ENCODE measurements around the gene PITX1. TPM values are rescaled to one million over a fixed set of nuclear protein-coding genes. Genes with fewer than 3 reads are reported as not detected.

The PITX1 gene
- total and polyA plus RNA-seq, 4 donors: 0.43 to 1.3 (median 0.72) TPM

GRCh38 chr5:135067587-135067986 lies 33.6 kb upstream of the PITX1 start:
- Histone ChIP-seq H3K27me3 (ENCODE audit: control insufficient read depth in 3 of 3, insufficient read depth in 3 of 3, low read length in 2 of 3) (peaks cover 0 to 5% (median 4%) of the 10 kb centered on the region in 3 donors), H3K27ac (ENCODE audit: low read depth in 1 of 2, low read length in 1 of 2) (no peak overlapping the region), H3K36me3 (ENCODE audit: control insufficient read depth in 4 of 4, insufficient read depth in 4 of 4, low read length in 4 of 4) (no peaks in the 10 kb centered on the region), H3K9ac (ENCODE audit: insufficient read depth in 1 of 2, low read length in 2 of 2) (no peak overlapping the region), H3K4me3 (no peak overlapping the region), H3K4me1 (ENCODE audit: control insufficient read depth in 5 of 5, insufficient read depth in 5 of 5, low read length in 5 of 5) (peaks cover 0 to 7% (median 0%) of the 10 kb centered on the region in 5 donors), H3K9me3 (ENCODE audit: control insufficient read depth in 4 of 4, insufficient read depth in 3 of 4, low read length in 3 of 4) (no peaks in the 10 kb centered on the region)
- 70 to 84% methylated on average over 9 of the region's 9 CpGs for WGBS, 2 donors
- TF ChIP-seq CTCF (IDR thresholded peaks at IDR 0.05; ENCODE audit: control extremely low read depth, extremely low read depth): no peak
- DNase-seq (no peak), ATAC-seq (ENCODE audit: insufficient read depth, low FRiP score) (no peak)

- Histone ChIP-seq H3K36me3 (ENCODE audit: control insufficient read depth in 4 of 4, insufficient read depth in 4 of 4, low read length in 4 of 4) (no peaks in the 10 kb centered on the region), H3K4me3 (no peak overlapping the region), H3K27me3 (ENCODE audit: control insufficient read depth in 3 of 3, insufficient read depth in 3 of 3, low read length in 2 of 3) (peaks cover 0 to 4% (median 2%) of the 10 kb centered on the region in 3 donors), H3K4me1 (ENCODE audit: control insufficient read depth in 5 of 5, insufficient read depth in 5 of 5, low read length in 5 of 5) (peaks cover 0 to 10% (median 0%) of the 10 kb centered on the region in 5 donors), H3K9me3 (ENCODE audit: control insufficient read depth in 4 of 4, insufficient read depth in 3 of 4, low read length in 3 of 4) (no peaks in the 10 kb centered on the region), H3K27ac (ENCODE audit: low read depth in 1 of 2, low read length in 1 of 2) (no peak overlapping the region), H3K9ac (ENCODE audit: insufficient read depth in 1 of 2, low read length in 2 of 2) (no peak overlapping the region)
- DNase-seq (no peak), ATAC-seq (ENCODE audit: insufficient read depth, low FRiP score) (no peak)
- WGBS, 2 donors: 81 to 84% methylated on average over 5 of the region's 5 CpGs
- no peak for TF ChIP-seq CTCF (IDR thresholded peaks at IDR 0.05; ENCODE audit: control extremely low read depth, extremely low read depth)
These were observed 32.8 kb upstream of the PITX1 start for GRCh38 chr5:135066781-135067180.

- H3K9me3 ChIP-seq (ENCODE audit: control insufficient read depth in 4 of 4, insufficient read depth in 3 of 4, low read length in 3 of 4): no peaks in the 10 kb centered on the region
- H3K27me3 ChIP-seq (ENCODE audit: control insufficient read depth in 3 of 3, insufficient read depth in 3 of 3, low read length in 2 of 3): peaks cover 0 to 4% (median 2%) of the 10 kb centered on the region in 3 donors
- peaks cover 0 to 10% (median 0%) of the 10 kb centered on the region in 5 donors for H3K4me1 ChIP-seq (ENCODE audit: control insufficient read depth in 5 of 5, insufficient read depth in 5 of 5, low read length in 5 of 5)
- H3K4me3 ChIP-seq: no peak overlapping the region
- no peak for DNase-seq
- no peaks in the 10 kb centered on the region for H3K36me3 ChIP-seq (ENCODE audit: control insufficient read depth in 4 of 4, insufficient read depth in 4 of 4, low read length in 4 of 4)
- no peak for TF ChIP-seq CTCF (IDR thresholded peaks at IDR 0.05; ENCODE audit: control extremely low read depth, extremely low read depth)
- H3K27ac ChIP-seq (ENCODE audit: low read depth in 1 of 2, low read length in 1 of 2): no peak overlapping the region
- 82 to 88% methylated on average over 16 of the region's 16 CpGs for WGBS, 2 donors
- H3K9ac ChIP-seq (ENCODE audit: insufficient read depth in 1 of 2, low read length in 2 of 2): no peak overlapping the region
- no peak for ATAC-seq (ENCODE audit: insufficient read depth, low FRiP score)
These were observed 31.6 kb upstream of the PITX1 start for GRCh38 chr5:135065306-135066265.
